ENCODE measurements around the gene FAM118B.
A peak's percentile ranks its signal among the peaks of the same experiment; 100 is the strongest.

FAM118B gene

GRCh38 chr11:126186708-126187529, 24.7 kb upstream of the FAM118B start:
- DNase-seq (ENCODE audit: low spot score): peak; percentile 43

GRCh38 chr11:126188332-126189108, 23.1 kb upstream of the FAM118B start:
- DNase-seq (ENCODE audit: low spot score): no peak

- DNase-seq (ENCODE audit: low spot score): no peak
Measured at GRCh38 chr11:126189109-126189929, 22.3 kb upstream of the FAM118B start.

- no peak for DNase-seq (ENCODE audit: low spot score)
Measured at GRCh38 chr11:126190792-126191191, 20.8 kb upstream of the FAM118B start.

- no peak for DNase-seq (ENCODE audit: low spot score)
Measured at GRCh38 chr11:126191379-126192073, 20.1 kb upstream of the FAM118B start.

- no peak for DNase-seq (ENCODE audit: low spot score)
Measured at GRCh38 chr11:126192361-126192760, 19.2 kb upstream of the FAM118B start.

- DNase-seq (ENCODE audit: low spot score): no peak
Measured at GRCh38 chr11:126193038-126193478, 18.5 kb upstream of the FAM118B start.

GRCh38 chr11:126194121-126194543, 17.4 kb upstream of the FAM118B start:
- DNase-seq (ENCODE audit: low spot score): peak; percentile 40

- DNase-seq (ENCODE audit: low spot score): no peak
Measured at GRCh38 chr11:126195119-126195518, 16.5 kb upstream of the FAM118B start.

- DNase-seq (ENCODE audit: low spot score): no peak
Measured at GRCh38 chr11:126197277-126197939, 14.2 kb upstream of the FAM118B start.

GRCh38 chr11:126198648-126199047, 12.9 kb upstream of the FAM118B start:
- DNase-seq (ENCODE audit: low spot score): no peak

- no peak for DNase-seq (ENCODE audit: low spot score)
Measured at GRCh38 chr11:126202646-126203359, 8.8 kb upstream of the FAM118B start.

- no peak for DNase-seq (ENCODE audit: low spot score)
Measured at GRCh38 chr11:126205359-126205758, 6.2 kb upstream of the FAM118B start.

GRCh38 chr11:126207896-126208295, 3.7 kb upstream of the FAM118B start:
- DNase-seq (ENCODE audit: low spot score): no peak

- no peak for DNase-seq (ENCODE audit: low spot score)
Measured at GRCh38 chr11:126210871-126211235, 729 bp upstream of the FAM118B start.

- no peak for DNase-seq (ENCODE audit: low spot score)
Measured at GRCh38 chr11:126212089-126212660, 593 bp downstream of the FAM118B start.

- DNase-seq (ENCODE audit: low spot score): no peak
Measured at GRCh38 chr11:126214441-126214840, 2.9 kb downstream of the FAM118B start.

- DNase-seq (ENCODE audit: low spot score): no peak
Measured at GRCh38 chr11:126214841-126215240, 3.3 kb downstream of the FAM118B start.

- DNase-seq (ENCODE audit: low spot score): no peak
Measured at GRCh38 chr11:126216526-126217305, 5.1 kb downstream of the FAM118B start.

Data from HuH-7.5 (cell line).